Cerebellar cortex (tissue), 1 donor: ENCODE results near the gene OSCP1.
A peak's percentile ranks its signal among the peaks of the same experiment; 100 is the strongest.

Experiments
- DNase-seq: peaks from one replicate; pipeline ENCODE4 v3.0.0-alpha.2; 2015; ENCODE audit warnings: low spot score

The OSCP1 gene

GRCh38 chr1:36472656-36473055 lies 22.4 kb upstream of the OSCP1 start:
- no peak for DNase-seq

GRCh38 chr1:36471830-36472641 lies 21.8 kb upstream of the OSCP1 start:
- DNase-seq, result peak; percentile 22

GRCh38 chr1:36469163-36469562 lies 18.9 kb upstream of the OSCP1 start:
- no peak for DNase-seq

GRCh38 chr1:36467700-36468455 lies 17.6 kb upstream of the OSCP1 start:
- no peak for DNase-seq

- no peak for DNase-seq
Observed at GRCh38 chr1:36467027-36467410, 16.8 kb upstream of the OSCP1 start.

GRCh38 chr1:36466370-36467026 lies 16.2 kb upstream of the OSCP1 start:
- no peak for DNase-seq

- no peak for DNase-seq
Observed at GRCh38 chr1:36465731-36466369, 15.6 kb upstream of the OSCP1 start.

GRCh38 chr1:36464605-36465393 lies 14.5 kb upstream of the OSCP1 start:
- DNase-seq, result no peak

GRCh38 chr1:36463803-36464604 lies 13.8 kb upstream of the OSCP1 start, which contains the start of gene MRPS15:
TSS of gene MRPS15 (minus strand) at chr1:36464384. CDS start at chr1:36464275, 109 bp downstream.
- DNase-seq, result peak; percentile 97

- no peak for DNase-seq
Observed at GRCh38 chr1:36463463-36463802, 13.2 kb upstream of the OSCP1 start.

GRCh38 chr1:36458910-36459309 lies 8.7 kb upstream of the OSCP1 start:
- DNase-seq, result no peak

GRCh38 chr1:36457691-36458090 lies 7.4 kb upstream of the OSCP1 start:
- DNase-seq, result no peak

GRCh38 chr1:36456391-36456928 lies 6.2 kb upstream of the OSCP1 start:
- DNase-seq, result no peak

GRCh38 chr1:36455386-36455785 lies 5.1 kb upstream of the OSCP1 start:
- no peak for DNase-seq

- DNase-seq, result no peak
Observed at GRCh38 chr1:36453600-36454388, 3.5 kb upstream of the OSCP1 start.

- no peak for DNase-seq
Observed at GRCh38 chr1:36453051-36453450, 2.8 kb upstream of the OSCP1 start.

- DNase-seq, result no peak
Observed at GRCh38 chr1:36450919-36451305, 661 bp upstream of the OSCP1 start.

- no peak for DNase-seq
Observed at GRCh38 chr1:36448530-36449056, 1.7 kb downstream of the OSCP1 start.

- no peak for DNase-seq
Observed at GRCh38 chr1:36447450-36447849, 2.8 kb downstream of the OSCP1 start.
